Spleen (tissue), 11 donors: ENCODE data around the gene BTNL8. TPM values are rescaled to one million over a fixed set of nuclear protein-coding genes. Genes with fewer than 3 reads are reported as not detected.

Source experiments
- DNase-seq: peaks from one replicate; pipeline ENCODE4 v3.0.0-alpha.2; 2020
- H3K27ac ChIP-seq, 8 donors: fragments of 200-600 bp; sonication (generic) in 7 of 8; 1 replicate in 4 of 8; 2 replicates in 4 of 8; pipeline versions ENCODE4 v1.5.0 to v1.8.0; 2016 to 2021; ENCODE audit warnings: inconsistent platforms in 4 of 8, mild to moderate bottlenecking in 4 of 8, moderate library complexity in 1 of 8
- H3K27me3 ChIP-seq, 7 donors: fragments of 200-600 bp; sonication (generic) in 6 of 7; replicated peaks in 1 of 7; 1 replicate in 4 of 7; 2 replicates in 3 of 7; pipeline versions ENCODE4 v1.5.0 to v1.8.0; 2016 to 2021; ENCODE audit warnings: inconsistent platforms in 3 of 7, mild to moderate bottlenecking in 1 of 7
- H3K36me3 ChIP-seq, 6 donors: fragments of 200-600 bp; sonication (generic) in 5 of 6; 1 replicate in 4 of 6; 2 replicates in 2 of 6; pipeline versions ENCODE4 v1.5.0 to v1.8.0; 2016 to 2021; ENCODE audit warnings: inconsistent platforms in 2 of 6
- H3K4me1 ChIP-seq, 6 donors: fragments of 200-600 bp; sonication (generic) in 5 of 6; 1 replicate in 3 of 6; 2 replicates in 3 of 6; pipeline versions ENCODE4 v1.5.0 to v1.8.0; 2016 to 2021; ENCODE audit warnings: inconsistent platforms in 3 of 6
- H3K4me3 ChIP-seq, 8 donors: fragments of 200-600 bp; sonication (generic) in 7 of 8; 1 replicate in 4 of 8; 2 replicates in 4 of 8; pipeline versions ENCODE4 v1.5.0 to v1.8.0; 2016 to 2021; ENCODE audit warnings: inconsistent platforms in 4 of 8, mild to moderate bottlenecking in 4 of 8, moderate library complexity in 2 of 8
- H3K9me3 ChIP-seq, 8 donors: fragments of 200-600 bp; sonication (generic) in 7 of 8; 1 replicate in 4 of 8; 2 replicates in 4 of 8; pipeline versions ENCODE4 v1.5.0 to v1.8.0; 2016 to 2021; ENCODE audit warnings: inconsistent platforms in 4 of 8
- CTCF ChIP-seq, 11 experiments: fragments of 200-600 bp in 7 of 11; fragments of 450-650 bp in 4 of 11; sonication (generic) in 4 of 11; IDR thresholded peaks in 8 of 11; conservative IDR thresholded peaks in 3 of 11; 1 replicate in 7 of 11; 2 replicates in 4 of 11; pipeline versions ENCODE4 v1.4.0 to v1.8.0; 2016 to 2021; ENCODE audit warnings: antibody characterized with exemption in 11 of 11, inconsistent platforms in 4 of 11, mild to moderate bottlenecking in 1 of 11
- POLR2A ChIP-seq, 3 donors: fragments of 450-650 bp; IDR thresholded peaks; one replicate each; pipeline ENCODE4 v1.5.1; 2017; ENCODE audit warnings: antibody characterized with exemption in 3 of 3, mild to moderate bottlenecking in 1 of 3
- POLR2AphosphoS5 ChIP-seq, 3 donors: sonication (generic); formaldehyde crosslinking; IDR thresholded peaks; one replicate each; pipeline ENCODE4 v1.5.1; 2017; ENCODE audit warnings: antibody characterized with exemption in 3 of 3
- WGBS, 5 donors: extraction: QIAGEN DNeasy Blood & Tissue Kit in 3 of 5; methylation state at CpG; one replicate each; pipeline versions ENCODE4 v1.1.5 to v1.1.7; 2013 to 2018; 5-methylcytosine and 5-hydroxymethylcytosine counted together
- intact Hi-C: fragments of 100-400 bp; cut with DNase I; formaldehyde crosslinking; loops from one replicate; pipeline ENCODE4 v1.15.0; 2023; ENCODE audit warnings: low total_unique reads
- polyA plus RNA-seq, 3 donors: library from polyadenylated mRNA; stranded (reverse); fragments of 200-250 nt; gene quantifications; one replicate each; pipeline ENCODE4 v1.2.1, GENCODE V29; 2013
- total RNA-seq, 7 donors: library from RNA; depleted of rRNA in 3 of 7; stranded (reverse); fragments of >200 nt in 3 of 7; fragmentation: NEBNext Ultra II Directional in 4 of 7; extraction: Animal tissue kit (Norgen Biotek cat#: 25700) in 4 of 7; gene quantifications; one replicate each; pipeline versions ENCODE4 v1.1.0 to v1.2.1, GENCODE V29; 2016 to 2021
- donor health status: healthy with polysubstance abuse.
- donor health status: DM: no; HTN: no; CAD: no; lungs with moderate emphysema.
- donor health status: DM: no; HTN: no; CAD: no.
- donor health status: Bipolar disorder and iron deficiency.
- donor health status: healthy.
- donor health status: DM: no; HTN: no; CAD: no.
- donor health status: DM: yes; HTN: yes; CAD: no.

BTNL8 gene
- total and polyA plus RNA-seq, 10 donors = 0.42 to 7.9 (median 3.1) TPM

- H3K9me3 ChIP-seq = no peaks in the 10 kb centered on the region
- intact Hi-C loops = no loop called here
- no peaks in the 10 kb centered on the region for H3K27me3 ChIP-seq
- H3K4me3 ChIP-seq = no peak overlapping the region
- no peaks in the 10 kb centered on the region for H3K36me3 ChIP-seq
- 88 to 100% (median 91%) methylated on average over 1 to 5 of the region's 5 CpGs for WGBS, 5 donors
- no peak for DNase-seq
- no peaks in the 10 kb centered on the region for H3K4me1 ChIP-seq
- no peak overlapping the region for H3K27ac ChIP-seq
- TF ChIP-seq POLR2A (IDR thresholded peaks at IDR 0.05) (no peak), POLR2AphosphoS5 (IDR thresholded peaks at IDR 0.05) (no peak), CTCF (IDR thresholded peaks at IDR 0.05 in 8 of 11, conservative IDR thresholded peaks at IDR 0.05 in 3 of 11) (no peak)
Measured at GRCh38 chr5:180959661-180960060, 60.7 kb downstream of the BTNL8 start.

- intact Hi-C loops = no loop called here
- no peaks in the 10 kb centered on the region for H3K36me3 ChIP-seq
- H3K27ac ChIP-seq = no peak overlapping the region
- no peak for DNase-seq
- no peak overlapping the region for H3K4me3 ChIP-seq
- H3K4me1 ChIP-seq = no peaks in the 10 kb centered on the region
- 10 to 50% (median 34%) methylated on average over 2 to 3 of the region's 3 CpGs for WGBS, 5 donors
- no peaks in the 10 kb centered on the region for H3K9me3 ChIP-seq
- TF ChIP-seq POLR2AphosphoS5 (IDR thresholded peaks at IDR 0.05) (no peak), POLR2A (IDR thresholded peaks at IDR 0.05) (no peak), CTCF (IDR thresholded peaks at IDR 0.05 in 8 of 11, conservative IDR thresholded peaks at IDR 0.05 in 3 of 11) (no peak)
- H3K27me3 ChIP-seq = no peaks in the 10 kb centered on the region
Measured at GRCh38 chr5:180960209-180960608, 61.2 kb downstream of the BTNL8 start.

GRCh38 chr5:180969406-180969805, 70.4 kb downstream of the BTNL8 start:
- Histone ChIP-seq H3K27ac (no peak overlapping the region), H3K4me3 (no peak overlapping the region), H3K9me3 (peaks cover 0 to 8% (median 0%) of the 10 kb centered on the region in 8 donors), H3K36me3 (no peaks in the 10 kb centered on the region), H3K4me1 (no peaks in the 10 kb centered on the region), H3K27me3 (no peaks in the 10 kb centered on the region)
- DNase-seq = no peak
- intact Hi-C loops = no loop called here
- TF ChIP-seq CTCF (IDR thresholded peaks at IDR 0.05 in 8 of 11, conservative IDR thresholded peaks at IDR 0.05 in 3 of 11) (no peak), POLR2AphosphoS5 (IDR thresholded peaks at IDR 0.05) (no peak), POLR2A (IDR thresholded peaks at IDR 0.05) (no peak)
- WGBS, 5 donors = 81 to 100% (median 95%) methylated on average over 3 to 23 of the region's 23 CpGs

GRCh38 chr5:180970336-180970735, 71.4 kb downstream of the BTNL8 start:
- no peaks in the 10 kb centered on the region for H3K27me3 ChIP-seq
- TF ChIP-seq POLR2AphosphoS5 (IDR thresholded peaks at IDR 0.05) (no peak), CTCF (IDR thresholded peaks at IDR 0.05 in 8 of 11, conservative IDR thresholded peaks at IDR 0.05 in 3 of 11) (no peak), POLR2A (IDR thresholded peaks at IDR 0.05) (no peak)
- H3K4me3 ChIP-seq = no peak overlapping the region
- intact Hi-C loops = no loop called here
- DNase-seq = no peak
- WGBS, 5 donors = 95 to 98% (median 96%) methylated on average over 18 to 31 of the region's 31 CpGs
- H3K4me1 ChIP-seq = no peaks in the 10 kb centered on the region
- no peak overlapping the region for H3K27ac ChIP-seq
- peaks cover 0 to 8% (median 0%) of the 10 kb centered on the region in 8 donors for H3K9me3 ChIP-seq
- H3K36me3 ChIP-seq = no peaks in the 10 kb centered on the region
